Activated naive CD4-positive, alpha-beta T cell treated with anti-CD3 and anti-CD28 coated beads for 36 hours (primary cell): ENCODE data around the gene GSG1L. TPM values are rescaled to one million over a fixed set of nuclear protein-coding genes. Genes with fewer than 3 reads are reported as not detected.
A peak's percentile ranks its signal among the peaks of the same experiment; 100 is the strongest.

Experiments
- CTCF ChIA-PET: fragments of 350-600 bp; sonication (Branson Sonifier 250); formaldehyde crosslinking; loops from one replicate; lab custom pipeline; 2021; ENCODE audit warnings: antibody characterized with exemption; lab: Charles Lee
- DNase-seq: peaks from one replicate; pipeline ENCODE4 v3.0.0-alpha.2; 2020
- H3K27ac Mint-ChIP-seq: one replicate; pipeline ENCODE4 v1.8.0; 2021; ENCODE audit warnings: mild to moderate bottlenecking, mixed read lengths
- H3K27me3 Mint-ChIP-seq: one replicate; pipeline ENCODE4 v1.8.0; 2021; ENCODE audit warnings: low read depth, mixed read lengths
- H3K36me3 Mint-ChIP-seq: one replicate; pipeline ENCODE4 v1.8.0; 2021; ENCODE audit warnings: low read depth, mixed read lengths
- H3K4me1 Mint-ChIP-seq: one replicate; pipeline ENCODE4 v1.8.0; 2021; ENCODE audit warnings: low read depth, mixed read lengths
- H3K4me3 Mint-ChIP-seq: one replicate; pipeline ENCODE4 v1.8.0; 2021; ENCODE audit warnings: mild to moderate bottlenecking, moderate library complexity, mixed read lengths
- H3K9me3 Mint-ChIP-seq: one replicate; pipeline ENCODE4 v1.8.0; 2021; ENCODE audit warnings: mixed read lengths
- intact Hi-C: fragments of 100-400 bp; cut with micrococcal nuclease; formaldehyde crosslinking; loops from one replicate; pipeline ENCODE4 v1.15.1; 2023
- total RNA-seq, 2 experiments: library from RNA; stranded (reverse); gene quantifications; one replicate each; pipeline ENCODE4 v1.2.3, GENCODE V29; 2021

GSG1L gene
- total RNA-seq, 2 experiments from 2014 or later = not detected

GRCh38 chr16:27754788-27755690, 308.5 kb downstream of the GSG1L start:
- Mint-ChIP-seq H3K27ac (no peak overlapping the region), H3K4me1 (no peaks in the 10 kb centered on the region), H3K36me3 (peaks cover 6% of the 10 kb centered on the region), H3K27me3 (no peaks in the 10 kb centered on the region), H3K9me3 (no peaks in the 10 kb centered on the region), H3K4me3 (no peak overlapping the region)
- intact Hi-C loops = no loop called here
- DNase-seq = no peak
- CTCF ChIA-PET = interaction anchor here (0.6 kb wide), 1 partner anchor 38 kb away, joined by 3 read pairs; no protein-coding TSS in a partner anchor

- H3K4me3 Mint-ChIP-seq = no peak overlapping the region
- H3K4me1 Mint-ChIP-seq = peaks cover 4% of the 10 kb centered on the region
- H3K36me3 Mint-ChIP-seq = peaks cover 7% of the 10 kb centered on the region
- no peaks in the 10 kb centered on the region for H3K9me3 Mint-ChIP-seq
- no peak for DNase-seq
- H3K27ac Mint-ChIP-seq = no peak overlapping the region
- intact Hi-C loops = no loop called here
- H3K27me3 Mint-ChIP-seq = no peaks in the 10 kb centered on the region
- CTCF ChIA-PET = no interaction called here
Observed at GRCh38 chr16:27753563-27753962, 310.0 kb downstream of the GSG1L start.

GRCh38 chr16:27752241-27752640, 311.3 kb downstream of the GSG1L start:
- Mint-ChIP-seq H3K9me3 (no peaks in the 10 kb centered on the region), H3K36me3 (peaks cover 7% of the 10 kb centered on the region), H3K27ac (no peak overlapping the region), H3K4me1 (peaks cover 4% of the 10 kb centered on the region), H3K4me3 (no peak overlapping the region), H3K27me3 (no peaks in the 10 kb centered on the region)
- DNase-seq = no peak
- CTCF ChIA-PET = no interaction called here
- intact Hi-C loops = no loop called here

GRCh38 chr16:27751676-27752075, 311.8 kb downstream of the GSG1L start:
- Mint-ChIP-seq H3K27ac (no peak overlapping the region), H3K36me3 (peaks cover 7% of the 10 kb centered on the region), H3K27me3 (no peaks in the 10 kb centered on the region), H3K9me3 (no peaks in the 10 kb centered on the region), H3K4me3 (no peak overlapping the region), H3K4me1 (peaks cover 4% of the 10 kb centered on the region)
- intact Hi-C loops = no loop called here
- DNase-seq = no peak
- CTCF ChIA-PET = no interaction called here

- peaks cover 4% of the 10 kb centered on the region for H3K4me1 Mint-ChIP-seq
Observed at GRCh38 chr16:27751233-27751632, 312.3 kb downstream of the GSG1L start.

GRCh38 chr16:27749946-27750345, 313.6 kb downstream of the GSG1L start:
- H3K9me3 Mint-ChIP-seq = no peaks in the 10 kb centered on the region
- no peak for DNase-seq
- intact Hi-C loops = no loop called here
- H3K27me3 Mint-ChIP-seq = no peaks in the 10 kb centered on the region
- H3K36me3 Mint-ChIP-seq = peaks cover 7% of the 10 kb centered on the region
- no peak overlapping the region for H3K4me3 Mint-ChIP-seq
- H3K27ac Mint-ChIP-seq = no peak overlapping the region
- H3K4me1 Mint-ChIP-seq = peaks cover 4% of the 10 kb centered on the region
- CTCF ChIA-PET = no interaction called here

More at GRCh38 chr16:27751233-27751632, 312.3 kb downstream of the GSG1L start:
- Mint-ChIP-seq H3K36me3 (peaks cover 7% of the 10 kb centered on the region), H3K27ac (no peak overlapping the region), H3K27me3 (no peaks in the 10 kb centered on the region), H3K9me3 (no peaks in the 10 kb centered on the region), H3K4me3 (no peak overlapping the region)
- no peak for DNase-seq
- intact Hi-C loops = no loop called here
- CTCF ChIA-PET = no interaction called here

- Mint-ChIP-seq H3K4me1 (peaks cover 4% of the 10 kb centered on the region), H3K36me3 (peaks cover 5% of the 10 kb centered on the region), H3K27ac (no peak overlapping the region), H3K27me3 (no peaks in the 10 kb centered on the region), H3K9me3 (no peaks in the 10 kb centered on the region), H3K4me3 (no peak overlapping the region)
- CTCF ChIA-PET = no interaction called here
- intact Hi-C loops = no loop called here
- DNase-seq = no peak
Observed at GRCh38 chr16:27749547-27749875, 314.0 kb downstream of the GSG1L start.

GRCh38 chr16:27748868-27749546, 314.5 kb downstream of the GSG1L start:
- CTCF ChIA-PET = no interaction called here
- Mint-ChIP-seq H3K9me3 (no peaks in the 10 kb centered on the region), H3K27ac (no peak overlapping the region), H3K4me1 (peaks cover 4% of the 10 kb centered on the region), H3K4me3 (no peak overlapping the region), H3K27me3 (no peaks in the 10 kb centered on the region), H3K36me3 (peaks cover 5% of the 10 kb centered on the region)
- DNase-seq = peak; percentile 51
- intact Hi-C loops = no loop called here

GRCh38 chr16:27747946-27748345, 315.6 kb downstream of the GSG1L start:
- no peak for DNase-seq
- H3K9me3 Mint-ChIP-seq = no peaks in the 10 kb centered on the region
- CTCF ChIA-PET = no interaction called here
- no peak overlapping the region for H3K4me3 Mint-ChIP-seq
- H3K4me1 Mint-ChIP-seq = peaks cover 4% of the 10 kb centered on the region
- H3K36me3 Mint-ChIP-seq = peaks cover 6% of the 10 kb centered on the region
- no peaks in the 10 kb centered on the region for H3K27me3 Mint-ChIP-seq
- H3K27ac Mint-ChIP-seq = no peak overlapping the region
- intact Hi-C loops = no loop called here

GRCh38 chr16:27746076-27746855, 317.2 kb downstream of the GSG1L start:
- Mint-ChIP-seq H3K36me3 (peaks cover 10% of the 10 kb centered on the region), H3K27me3 (no peaks in the 10 kb centered on the region), H3K4me3 (no peak overlapping the region), H3K27ac (no peak overlapping the region), H3K9me3 (no peaks in the 10 kb centered on the region), H3K4me1 (peaks cover 4% of the 10 kb centered on the region)
- no peak for DNase-seq
- intact Hi-C loops = no loop called here
- CTCF ChIA-PET = no interaction called here

GRCh38 chr16:27745348-27745747, 318.2 kb downstream of the GSG1L start:
- Mint-ChIP-seq H3K4me1 (peaks cover 4% of the 10 kb centered on the region), H3K27ac (no peak overlapping the region), H3K9me3 (no peaks in the 10 kb centered on the region), H3K4me3 (no peak overlapping the region), H3K27me3 (no peaks in the 10 kb centered on the region), H3K36me3 (peaks cover 13% of the 10 kb centered on the region)
- intact Hi-C loops = no loop called here
- no peak for DNase-seq
- CTCF ChIA-PET = no interaction called here

GRCh38 chr16:27743963-27744362, 319.6 kb downstream of the GSG1L start:
- Mint-ChIP-seq H3K36me3 (peaks cover 15% of the 10 kb centered on the region), H3K4me1 (peaks cover 3% of the 10 kb centered on the region), H3K4me3 (no peak overlapping the region), H3K27ac (no peak overlapping the region), H3K27me3 (no peaks in the 10 kb centered on the region), H3K9me3 (no peaks in the 10 kb centered on the region)
- CTCF ChIA-PET = no interaction called here
- DNase-seq = no peak
- intact Hi-C loops = no loop called here
